Panc1 (cell line): ENCODE data around the gene TLE7. TPM values are rescaled to one million over a fixed set of nuclear protein-coding genes. Genes with fewer than 3 reads are reported as not detected.

Experiments
- ATAC-seq: fragments of 200-7000 bp; cut with Tn5 transposase; 2 replicates; pipeline ENCODE4 v1.9.1; 2020; ENCODE audit warnings: mild to moderate bottlenecking, moderate library complexity
- BruUV-seq: library from RNA; stranded (reverse); fragments of 400-500 nt; replicated peaks from 2 replicates; lab custom pipeline; 2021; lab: Mats Ljungman, UMichigan
- CTCF ChIA-PET: fragments of 300-600 bp; sonication (Branson Sonifier 250); formaldehyde crosslinking; loops from one replicate; lab custom pipeline; 2022; ENCODE audit warnings: antibody characterized with exemption; lab: Charles Lee
- POLR2A ChIA-PET: fragments of 300-600 bp; sonication (Branson Sonifier 250); formaldehyde crosslinking; loops from one replicate; lab custom pipeline; 2022; ENCODE audit warnings: antibody characterized with exemption; lab: Charles Lee
- DNase-seq: peaks from one replicate; pipeline ENCODE4 v3.0.0-alpha.2; 2010; ENCODE audit warnings: low read depth, low spot score
- H3K27ac ChIP-seq: 2 replicates; pipeline ENCODE4 v1.5.1; 2011; ENCODE audit warnings: mild to moderate bottlenecking, low read length, inconsistent platforms
- H3K27me3 ChIP-seq: fragments of 200-500 bp; sonication (Bioruptor generic); 2 replicates; pipeline ENCODE4 v1.6.0; 2014; ENCODE audit warnings: low read length, inconsistent platforms; ENCODE audit not compliant: control insufficient read depth, insufficient read depth
- H3K36me3 ChIP-seq: fragments of 200-500 bp; sonication (Bioruptor generic); 2 replicates; pipeline ENCODE4 v1.5.1; 2014; ENCODE audit warnings: inconsistent platforms, mild to moderate bottlenecking, low read length, moderate library complexity; ENCODE audit not compliant: control insufficient read depth, insufficient read depth
- H3K4me1 ChIP-seq: 2 replicates; pipeline ENCODE4 v1.5.1; 2011; ENCODE audit warnings: inconsistent platforms, mild to moderate bottlenecking, low read length, moderate library complexity; ENCODE audit not compliant: control insufficient read depth, insufficient read depth
- H3K4me3 ChIP-seq, 2 experiments: 2 replicates each; pipeline ENCODE4 v1.5.1; 2011 to 2012; ENCODE audit warnings: low read depth in 2 of 2, low read length in 2 of 2, mild to moderate bottlenecking in 2 of 2, inconsistent platforms in 1 of 2, moderate library complexity in 1 of 2
- H3K9me3 ChIP-seq: fragments of 200-500 bp; sonication (Bioruptor generic); 2 replicates; pipeline ENCODE4 v1.5.1; 2014; ENCODE audit warnings: low read depth, mild to moderate bottlenecking, inconsistent platforms, low read length, moderate library complexity; ENCODE audit not compliant: control insufficient read depth, insufficient read depth
- POLR2AphosphoS5 ChIP-seq: IDR thresholded peaks from 2 replicates; pipeline ENCODE4 v1.6.1; 2012; ENCODE audit warnings: mild to moderate bottlenecking, low read depth, low read length, moderate library complexity
- SIN3A ChIP-seq: IDR thresholded peaks from 2 replicates; pipeline ENCODE4 v1.6.1; 2012; ENCODE audit warnings: low read depth, mild to moderate bottlenecking, low read length, moderate library complexity, borderline replicate concordance; ENCODE audit not compliant: insufficient read depth
- TCF7L2 ChIP-seq: IDR thresholded peaks from 2 replicates; pipeline ENCODE4 v1.6.1; 2011; ENCODE audit warnings: mild to moderate bottlenecking, low read depth, low read length, inconsistent platforms
- in situ Hi-C: cut with HindIII; loops from 2 replicates; pipeline ENCODE4 v1.10.0; 2016; ENCODE audit warnings: low sequenced_read_pairs, low pct_unique_long_range_greater_than_20kb
- intact Hi-C: fragments of 100-400 bp; cut with micrococcal nuclease; formaldehyde crosslinking; loops from one replicate; pipeline ENCODE4 v1.10.0; 2022; ENCODE audit not compliant: unreplicated experiment
- total RNA-seq: library from RNA; stranded (reverse); gene quantifications from one replicate; pipeline ENCODE4 v1.2.1, GENCODE V29; 2021; ENCODE audit not compliant: unreplicated experiment
- TF ChIP-seq, protein P1 (sequence below), 2 experiments: IDR thresholded peaks; 2 replicates each; pipeline ENCODE4 v1.6.1; 2011 to 2012; ENCODE audit warnings: low read depth in 2 of 2, control low read depth in 1 of 2, low read length in 1 of 2, mild to moderate bottlenecking in 1 of 2, moderate library complexity in 1 of 2; ENCODE audit not compliant: insufficient read depth in 1 of 2
- TF ChIP-seq, protein P2 (sequence below): fragments of 450-650 bp; IDR thresholded peaks from 2 replicates; pipeline ENCODE4 v1.5.1; 2017; ENCODE audit warnings: mild to moderate bottlenecking

TLE7 gene
- total RNA-seq, 1 experiment from 2014 or later, result not detected

DNA sequence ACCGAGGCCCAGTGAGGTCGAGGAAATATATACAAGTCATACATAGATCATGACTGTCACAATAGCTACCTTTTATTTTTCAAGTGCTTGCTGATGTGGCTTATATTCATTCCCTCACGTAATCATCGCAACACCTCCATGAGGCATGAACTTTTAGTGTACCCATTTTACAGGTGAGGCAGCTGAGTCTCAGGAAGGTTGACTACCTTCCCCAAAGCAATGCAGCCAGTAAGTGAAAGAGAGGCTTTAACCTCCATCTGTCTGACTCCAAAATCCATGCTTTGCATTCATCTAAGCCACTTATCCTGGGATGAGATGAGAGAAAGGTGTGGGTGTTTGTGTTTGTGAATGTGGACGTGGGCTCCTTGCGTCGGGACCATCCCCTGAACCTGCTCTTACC is 52.5 kb downstream of the TLE7 start:
- Histone ChIP-seq H3K36me3 (no peaks in the 10 kb centered on the region), H3K4me3 (no peak overlapping the region), H3K27ac (no peak overlapping the region), H3K4me1 (no peaks in the 10 kb centered on the region), H3K9me3 (no peaks in the 10 kb centered on the region), H3K27me3 (no peaks in the 10 kb centered on the region)
- ChIA-PET POLR2A (no interaction called here), CTCF (no interaction called here)
- in situ Hi-C loops (no loop called here), intact Hi-C loops (no loop called here)
- ATAC-seq, result no peak
- BruUV-seq, result no TSS peak
- TF ChIP-seq, protein P1, sequence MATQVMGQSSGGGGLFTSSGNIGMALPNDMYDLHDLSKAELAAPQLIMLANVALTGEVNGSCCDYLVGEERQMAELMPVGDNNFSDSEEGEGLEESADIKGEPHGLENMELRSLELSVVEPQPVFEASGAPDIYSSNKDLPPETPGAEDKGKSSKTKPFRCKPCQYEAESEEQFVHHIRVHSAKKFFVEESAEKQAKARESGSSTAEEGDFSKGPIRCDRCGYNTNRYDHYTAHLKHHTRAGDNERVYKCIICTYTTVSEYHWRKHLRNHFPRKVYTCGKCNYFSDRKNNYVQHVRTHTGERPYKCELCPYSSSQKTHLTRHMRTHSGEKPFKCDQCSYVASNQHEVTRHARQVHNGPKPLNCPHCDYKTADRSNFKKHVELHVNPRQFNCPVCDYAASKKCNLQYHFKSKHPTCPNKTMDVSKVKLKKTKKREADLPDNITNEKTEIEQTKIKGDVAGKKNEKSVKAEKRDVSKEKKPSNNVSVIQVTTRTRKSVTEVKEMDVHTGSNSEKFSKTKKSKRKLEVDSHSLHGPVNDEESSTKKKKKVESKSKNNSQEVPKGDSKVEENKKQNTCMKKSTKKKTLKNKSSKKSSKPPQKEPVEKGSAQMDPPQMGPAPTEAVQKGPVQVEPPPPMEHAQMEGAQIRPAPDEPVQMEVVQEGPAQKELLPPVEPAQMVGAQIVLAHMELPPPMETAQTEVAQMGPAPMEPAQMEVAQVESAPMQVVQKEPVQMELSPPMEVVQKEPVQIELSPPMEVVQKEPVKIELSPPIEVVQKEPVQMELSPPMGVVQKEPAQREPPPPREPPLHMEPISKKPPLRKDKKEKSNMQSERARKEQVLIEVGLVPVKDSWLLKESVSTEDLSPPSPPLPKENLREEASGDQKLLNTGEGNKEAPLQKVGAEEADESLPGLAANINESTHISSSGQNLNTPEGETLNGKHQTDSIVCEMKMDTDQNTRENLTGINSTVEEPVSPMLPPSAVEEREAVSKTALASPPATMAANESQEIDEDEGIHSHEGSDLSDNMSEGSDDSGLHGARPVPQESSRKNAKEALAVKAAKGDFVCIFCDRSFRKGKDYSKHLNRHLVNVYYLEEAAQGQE (IDR thresholded peaks at IDR 0.05; ENCODE audit: insufficient read depth in 1 of 2, low read depth in 2 of 2, low read length in 1 of 2), result no peak
- TF ChIP-seq, protein P2, sequence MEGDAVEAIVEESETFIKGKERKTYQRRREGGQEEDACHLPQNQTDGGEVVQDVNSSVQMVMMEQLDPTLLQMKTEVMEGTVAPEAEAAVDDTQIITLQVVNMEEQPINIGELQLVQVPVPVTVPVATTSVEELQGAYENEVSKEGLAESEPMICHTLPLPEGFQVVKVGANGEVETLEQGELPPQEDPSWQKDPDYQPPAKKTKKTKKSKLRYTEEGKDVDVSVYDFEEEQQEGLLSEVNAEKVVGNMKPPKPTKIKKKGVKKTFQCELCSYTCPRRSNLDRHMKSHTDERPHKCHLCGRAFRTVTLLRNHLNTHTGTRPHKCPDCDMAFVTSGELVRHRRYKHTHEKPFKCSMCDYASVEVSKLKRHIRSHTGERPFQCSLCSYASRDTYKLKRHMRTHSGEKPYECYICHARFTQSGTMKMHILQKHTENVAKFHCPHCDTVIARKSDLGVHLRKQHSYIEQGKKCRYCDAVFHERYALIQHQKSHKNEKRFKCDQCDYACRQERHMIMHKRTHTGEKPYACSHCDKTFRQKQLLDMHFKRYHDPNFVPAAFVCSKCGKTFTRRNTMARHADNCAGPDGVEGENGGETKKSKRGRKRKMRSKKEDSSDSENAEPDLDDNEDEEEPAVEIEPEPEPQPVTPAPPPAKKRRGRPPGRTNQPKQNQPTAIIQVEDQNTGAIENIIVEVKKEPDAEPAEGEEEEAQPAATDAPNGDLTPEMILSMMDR, result no peak
- no peak for TF ChIP-seq TCF7L2
- no peak for TF ChIP-seq POLR2AphosphoS5
- no peak for TF ChIP-seq SIN3A
- no peak for DNase-seq

DNA sequence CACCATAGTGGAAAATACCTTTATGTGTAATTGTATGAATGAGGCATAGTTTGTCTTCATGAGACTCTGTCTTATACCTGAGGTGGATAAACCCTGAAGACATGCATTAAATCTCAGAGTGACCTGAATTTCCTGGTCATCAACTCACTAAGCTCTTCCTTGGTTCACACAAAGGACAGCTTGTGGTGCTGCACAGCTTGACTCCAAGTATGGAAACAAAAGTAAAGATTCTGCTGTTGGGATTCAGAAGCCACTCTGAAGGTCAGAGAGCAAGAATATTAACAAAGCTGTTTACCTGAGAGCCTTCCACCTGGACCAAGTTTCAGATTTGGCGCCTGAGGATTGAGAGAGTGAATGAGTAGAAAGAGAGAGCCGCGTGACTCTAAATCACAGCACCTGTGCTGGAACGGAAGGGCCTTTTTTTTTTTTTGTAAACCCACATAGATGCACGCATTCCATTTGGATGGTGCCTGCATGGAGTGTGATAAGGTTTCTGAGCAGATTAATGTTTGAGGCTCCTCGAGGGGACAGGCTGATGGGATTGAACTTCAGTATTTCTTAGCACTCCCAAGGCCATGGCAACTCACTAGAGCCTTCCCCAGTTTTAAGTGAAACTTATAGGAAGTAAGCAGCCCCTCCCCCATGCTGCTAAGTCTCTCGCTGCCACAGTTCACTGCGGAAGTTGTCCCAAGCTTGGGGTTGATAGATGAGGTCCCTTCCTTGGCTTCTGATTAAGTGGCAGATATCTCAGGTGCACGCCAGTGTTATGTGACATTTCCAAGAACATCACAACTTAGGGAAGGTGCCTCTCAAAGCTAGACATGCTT is 54.6 kb downstream of the TLE7 start:
- POLR2A ChIA-PET, result no interaction called here
- no peak for ATAC-seq
- H3K27ac ChIP-seq, result no peak overlapping the region
- TF ChIP-seq, protein P1 (IDR thresholded peaks at IDR 0.05; ENCODE audit: insufficient read depth in 1 of 2, low read depth in 2 of 2, low read length in 1 of 2), result no peak
- TF ChIP-seq SIN3A (no peak), POLR2AphosphoS5 (no peak), TCF7L2 (no peak)
- TF ChIP-seq, protein P2, result no peak
- H3K27me3 ChIP-seq, result no peaks in the 10 kb centered on the region
- no peak for DNase-seq
- CTCF ChIA-PET, result no interaction called here
- BruUV-seq, result no TSS peak
- in situ Hi-C loops, result no loop called here
- no peaks in the 10 kb centered on the region for H3K4me1 ChIP-seq
- no peak overlapping the region for H3K4me3 ChIP-seq
- intact Hi-C loops, result no loop called here
- no peaks in the 10 kb centered on the region for H3K36me3 ChIP-seq
- H3K9me3 ChIP-seq, result no peaks in the 10 kb centered on the region
